Spinal cord (tissue), 10 donors: ENCODE measurements around the gene CCDC117. TPM values are rescaled to one million over a fixed set of nuclear protein-coding genes. Genes with fewer than 3 reads are reported as not detected.
"Not testable (repeated sequence)": the region's sequence is repeated elsewhere in the genome, so short reads cannot be mapped to it uniquely, and the experiment has no call there.

Experiments used
- DNase-seq, 6 donors: peaks; one replicate each; pipeline versions ENCODE4 v3.0.0 to v3.0.0-alpha.2; 2013 to 2015; ENCODE audit warnings: low spot score in 6 of 6, low read depth in 4 of 6
- H3K27ac ChIP-seq: one replicate; pipeline ENCODE4 v1.5.1; 2013; ENCODE audit warnings: low read depth, low read length, control low read depth
- H3K27me3 ChIP-seq: one replicate; pipeline ENCODE4 v1.6.1; 2013; ENCODE audit warnings: low read length; ENCODE audit not compliant: control insufficient read depth, insufficient read depth
- H3K36me3 ChIP-seq: one replicate; pipeline ENCODE4 v1.6.1; 2013; ENCODE audit warnings: low read length; ENCODE audit not compliant: control insufficient read depth, insufficient read depth
- H3K4me1 ChIP-seq: one replicate; pipeline ENCODE4 v1.6.1; 2013; ENCODE audit warnings: low read length; ENCODE audit not compliant: control insufficient read depth, insufficient read depth
- H3K4me3 ChIP-seq: one replicate; pipeline ENCODE4 v1.5.1; 2013; ENCODE audit warnings: low read depth, low read length, control low read depth
- H3K9me3 ChIP-seq: one replicate; pipeline ENCODE4 v1.6.1; 2013; ENCODE audit warnings: low read length; ENCODE audit not compliant: control insufficient read depth, insufficient read depth
- WGBS: methylation state at CpG from one replicate; pipeline ENCODE4 v1.1.5; 2013; ENCODE audit warnings: missing lambda C conversion rate; ENCODE audit not compliant: insufficient coverage; 5-methylcytosine and 5-hydroxymethylcytosine counted together
- polyA plus RNA-seq, 2 donors: library from polyadenylated mRNA; unstranded; fragments of 120-200 nt; gene quantifications; one replicate each; pipeline ENCODE4 v1.2.1, GENCODE V29; 2013; ENCODE audit not compliant: insufficient read length in 2 of 2
- total RNA-seq, 2 donors: library from RNA; depleted of rRNA in 1 of 2; stranded (reverse); fragments of 120-200 nt in 1 of 2; fragments of >200 nt in 1 of 2; gene quantifications; one replicate each; pipeline versions ENCODE4 v1.2.3 to v1.2.4, GENCODE V29; 2013 to 2014
- donor health status: healthy.

CCDC117 gene
- total and polyA plus RNA-seq, 4 donors = 12.9 to 26.8 (median 19.6) TPM

DNA sequence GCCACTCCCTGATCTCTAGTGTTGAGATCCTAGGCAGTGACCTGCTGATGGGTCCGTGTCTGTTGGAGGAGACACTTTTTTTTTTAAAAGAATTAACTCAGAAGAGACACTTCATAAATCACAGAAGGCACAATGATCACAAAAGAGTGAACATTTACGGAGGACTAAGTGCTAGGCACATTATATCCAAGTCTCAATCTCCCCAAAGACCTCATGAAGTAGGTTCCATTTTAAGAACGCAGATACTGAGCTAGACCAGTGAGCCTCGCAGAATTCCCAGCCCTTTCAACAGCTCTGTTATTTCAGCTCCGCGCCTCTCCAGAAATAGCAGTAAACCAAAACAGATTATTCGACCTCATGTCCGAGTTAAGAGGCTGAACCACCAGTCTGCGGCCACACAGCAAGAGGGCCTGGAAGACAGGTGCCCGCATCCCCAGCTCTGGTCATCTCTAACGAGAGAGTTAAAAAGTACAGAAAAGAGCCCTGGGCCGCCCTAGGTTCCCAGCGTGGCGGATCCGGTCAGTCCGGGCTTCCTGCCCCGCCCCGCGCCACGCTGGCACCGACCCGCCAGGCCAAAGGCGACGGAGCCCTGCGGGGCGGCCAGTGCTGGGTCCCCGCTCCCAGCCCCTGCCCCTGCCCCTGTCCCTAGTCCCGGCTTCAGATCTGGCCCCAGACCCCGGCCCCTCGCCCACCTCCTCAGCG lies 27.3 kb downstream of the CCDC117 start:
- peaks cover 11% of the 10 kb centered on the region for H3K4me1 ChIP-seq

DNA sequence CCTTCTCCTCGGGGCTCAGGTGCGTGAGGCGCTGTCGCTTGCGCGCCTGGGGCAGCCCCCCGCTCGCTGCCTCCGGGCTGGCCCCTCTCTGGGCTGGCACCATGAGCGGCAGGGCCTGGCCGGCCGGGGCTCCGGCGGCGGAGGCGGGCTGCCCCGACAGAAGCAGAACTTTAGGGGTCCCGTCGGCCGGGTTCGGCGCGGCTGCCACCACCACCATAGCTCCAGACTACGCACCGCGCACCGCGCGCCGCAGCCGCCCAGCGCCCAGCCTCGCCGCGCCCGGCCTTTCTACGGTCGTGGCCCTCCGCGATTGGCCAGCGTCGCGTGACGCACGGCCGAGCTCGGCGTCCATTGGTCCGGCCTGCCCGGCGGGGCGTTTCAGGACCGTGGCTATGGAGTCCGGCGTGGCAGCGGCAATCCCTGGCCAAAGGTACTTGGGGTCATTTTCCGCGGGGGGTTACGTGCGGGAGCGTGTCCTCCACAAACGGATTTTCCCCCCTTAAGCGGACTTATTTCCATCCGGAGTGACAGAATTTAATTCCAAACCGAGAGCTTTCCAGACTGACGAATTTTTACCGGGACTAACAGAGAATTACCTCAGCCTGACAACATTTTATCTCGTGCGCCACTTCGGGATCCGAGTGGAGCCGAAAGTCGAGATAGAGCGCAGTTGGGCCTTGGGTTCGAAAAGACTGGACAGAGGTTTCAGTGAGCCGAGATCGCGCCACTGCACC lies 28.0 kb downstream of the CCDC117 start, which contains the start of gene XBP1:
TSS of gene XBP1 (minus strand) at position 262 of the 734 bp plus-strand sequence.
- WGBS = under 1% methylated on average over 77 of the region's 78 CpGs
- no peaks in the 10 kb centered on the region for H3K9me3 ChIP-seq
- H3K4me1 ChIP-seq = peaks cover 11% of the 10 kb centered on the region
- peak within 1 kb of the TSS; percentile 89 for H3K4me3 ChIP-seq
- no peaks in the 10 kb centered on the region for H3K27me3 ChIP-seq
- peak within 1 kb of the TSS; percentile 97 for H3K27ac ChIP-seq
- H3K36me3 ChIP-seq = peaks cover 12% of the 10 kb centered on the region
- peak; percentile 84 to 98 (median 92) for DNase-seq

More for the DNA sequence above, 27.3 kb downstream of the CCDC117 start:
- peak overlapping the region; percentile 89 for H3K4me3 ChIP-seq
- 0% methylated on average over 30 of the region's 31 CpGs for WGBS
- H3K9me3 ChIP-seq = no peaks in the 10 kb centered on the region
- H3K27ac ChIP-seq = peak overlapping the region; percentile 97
- no peaks in the 10 kb centered on the region for H3K27me3 ChIP-seq
- peaks cover 18% of the 10 kb centered on the region for H3K36me3 ChIP-seq
- DNase-seq = peak in 4 of 6 donors; percentile 28 to 72 (median 48)

DNA sequence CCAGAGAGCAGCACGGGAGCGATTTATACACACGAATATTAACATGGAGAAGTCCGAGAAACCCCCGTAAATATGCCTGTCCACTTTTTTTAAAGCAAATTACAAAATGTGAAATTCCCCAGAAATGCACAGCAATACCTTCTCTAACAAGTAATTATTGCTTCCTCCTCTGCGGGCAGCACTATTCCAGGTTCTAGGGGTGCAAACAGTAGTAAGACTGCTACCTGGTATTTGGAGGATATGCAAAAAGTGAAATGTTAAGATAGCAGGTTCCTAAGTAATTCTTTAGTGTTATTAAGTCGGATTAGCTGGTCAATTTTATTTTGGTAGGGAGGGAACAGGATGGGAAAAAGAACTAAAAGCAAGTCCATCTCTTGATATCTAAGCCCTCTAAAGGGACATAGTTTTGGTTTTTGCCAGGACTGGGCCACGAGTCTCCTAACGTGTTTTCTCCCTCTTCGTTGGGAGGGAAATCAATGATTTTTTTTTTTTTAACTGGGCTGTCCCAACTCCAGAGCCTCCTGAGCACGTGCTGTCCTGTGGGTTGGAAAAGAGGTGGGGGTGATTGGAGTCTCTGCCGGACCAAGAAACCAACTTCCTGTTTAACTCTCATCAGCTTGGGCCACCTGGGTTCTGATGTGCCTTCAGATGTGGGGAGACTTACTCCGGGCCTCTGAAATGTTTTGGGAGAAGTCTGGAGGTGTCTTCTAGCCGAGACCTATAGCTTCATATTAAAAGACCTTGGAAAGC lies 29.5 kb downstream of the CCDC117 start:
- H3K36me3 ChIP-seq = peaks cover under 1% of the 10 kb centered on the region
- H3K27me3 ChIP-seq = no peaks in the 10 kb centered on the region
- no peak overlapping the region for H3K27ac ChIP-seq
- no peaks in the 10 kb centered on the region for H3K9me3 ChIP-seq
- peaks cover 11% of the 10 kb centered on the region for H3K4me1 ChIP-seq
- WGBS = 74% methylated on average over 4 of the region's 14 CpGs
- H3K4me3 ChIP-seq = no peak overlapping the region
- no peak for DNase-seq

DNA sequence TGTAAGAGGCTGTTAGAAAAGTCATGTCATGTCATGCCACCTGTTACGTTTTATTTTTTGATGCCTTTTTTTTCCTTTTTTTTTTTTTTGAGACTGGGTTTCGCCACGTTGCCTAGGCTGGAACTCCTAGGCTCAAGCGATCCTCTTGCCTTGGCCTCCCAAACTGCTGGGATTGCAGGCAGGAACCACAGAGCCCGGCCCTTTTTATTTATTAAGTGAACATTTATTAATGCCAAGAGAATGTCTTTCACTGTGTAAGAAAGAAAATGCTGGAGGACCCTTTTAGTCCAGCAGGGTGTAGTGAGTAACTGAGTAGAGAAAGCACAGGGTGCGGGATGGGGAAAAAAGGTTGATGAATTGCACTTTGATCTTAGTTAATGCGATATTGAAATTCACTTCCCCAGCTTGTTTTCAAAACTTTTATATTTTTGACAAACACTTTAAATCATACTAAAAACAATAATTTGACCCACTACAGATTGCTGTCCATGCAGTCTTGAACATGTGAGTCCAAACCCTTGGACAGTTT lies 30.2 kb downstream of the CCDC117 start:
- H3K4me1 ChIP-seq = peaks cover 11% of the 10 kb centered on the region
- no peaks in the 10 kb centered on the region for H3K9me3 ChIP-seq
- WGBS = 83% methylated on average over 1 of the region's 7 CpGs
- H3K27me3 ChIP-seq = no peaks in the 10 kb centered on the region
- no peaks in the 10 kb centered on the region for H3K36me3 ChIP-seq
- H3K27ac ChIP-seq = no peak overlapping the region
- no peak overlapping the region for H3K4me3 ChIP-seq
- DNase-seq = no peak

DNA sequence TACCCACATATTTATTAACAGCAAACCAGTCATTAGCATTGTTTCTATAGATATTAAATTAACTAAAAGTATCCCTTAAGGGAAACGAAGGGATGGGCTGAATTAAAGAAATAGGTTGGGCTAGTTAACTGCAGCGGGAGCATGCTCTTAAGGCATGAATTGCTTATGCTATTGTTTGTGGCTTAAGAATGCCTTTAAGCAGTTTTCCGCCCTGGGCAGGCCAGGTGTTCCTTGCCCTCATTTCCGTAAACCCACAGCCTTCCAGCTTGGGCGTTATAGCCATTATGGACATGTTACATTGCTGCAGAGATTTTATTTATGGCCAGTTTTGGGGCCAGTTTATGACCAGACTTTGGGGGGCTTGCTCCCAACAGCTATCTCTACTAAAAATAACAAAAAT lies 32.9 kb downstream of the CCDC117 start:
- 100% methylated on average over 1 of the region's 5 CpGs for WGBS
- H3K9me3 ChIP-seq, H3K27me3 ChIP-seq, H3K36me3 ChIP-seq, H3K27ac ChIP-seq, DNase-seq, H3K4me3 ChIP-seq: not testable (repeated sequence)
- H3K4me1 ChIP-seq = peaks cover 11% of the 10 kb centered on the region

DNA sequence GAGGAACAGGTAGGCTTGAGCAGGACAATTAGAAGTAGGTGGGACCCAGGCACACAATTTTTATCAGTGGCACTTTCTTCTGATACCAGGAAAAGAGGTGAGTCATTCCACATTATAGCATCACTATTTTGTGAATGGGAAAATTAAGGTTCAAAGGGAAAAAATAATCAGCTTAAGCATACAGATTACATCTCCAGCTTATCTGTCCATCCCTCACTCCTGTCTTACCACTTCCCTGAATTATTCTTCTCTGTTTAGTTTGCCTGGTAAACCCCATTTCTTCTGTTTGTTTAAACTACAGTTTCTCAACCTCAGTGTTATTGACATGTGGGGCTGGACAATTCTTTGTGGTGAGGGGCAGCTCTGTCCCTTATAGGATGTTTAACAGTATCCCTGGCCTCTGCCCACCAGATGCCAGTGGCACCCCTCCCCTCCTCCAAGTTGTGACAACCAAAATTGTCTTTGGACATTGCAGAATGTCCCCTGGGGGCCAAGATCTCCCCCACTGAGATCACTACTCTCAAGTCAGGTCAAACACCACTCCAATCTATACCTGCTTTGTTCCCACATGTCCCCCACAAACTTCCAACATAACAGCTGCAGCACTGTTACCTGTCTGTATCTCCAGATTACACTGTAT lies 36.3 kb downstream of the CCDC117 start:
- no peak for DNase-seq
- H3K36me3 ChIP-seq = no peaks in the 10 kb centered on the region
- H3K4me3 ChIP-seq = no peak overlapping the region
- H3K27me3 ChIP-seq = no peaks in the 10 kb centered on the region
- H3K27ac ChIP-seq = no peak overlapping the region
- peaks cover 2% of the 10 kb centered on the region for H3K4me1 ChIP-seq
- no peaks in the 10 kb centered on the region for H3K9me3 ChIP-seq

DNA sequence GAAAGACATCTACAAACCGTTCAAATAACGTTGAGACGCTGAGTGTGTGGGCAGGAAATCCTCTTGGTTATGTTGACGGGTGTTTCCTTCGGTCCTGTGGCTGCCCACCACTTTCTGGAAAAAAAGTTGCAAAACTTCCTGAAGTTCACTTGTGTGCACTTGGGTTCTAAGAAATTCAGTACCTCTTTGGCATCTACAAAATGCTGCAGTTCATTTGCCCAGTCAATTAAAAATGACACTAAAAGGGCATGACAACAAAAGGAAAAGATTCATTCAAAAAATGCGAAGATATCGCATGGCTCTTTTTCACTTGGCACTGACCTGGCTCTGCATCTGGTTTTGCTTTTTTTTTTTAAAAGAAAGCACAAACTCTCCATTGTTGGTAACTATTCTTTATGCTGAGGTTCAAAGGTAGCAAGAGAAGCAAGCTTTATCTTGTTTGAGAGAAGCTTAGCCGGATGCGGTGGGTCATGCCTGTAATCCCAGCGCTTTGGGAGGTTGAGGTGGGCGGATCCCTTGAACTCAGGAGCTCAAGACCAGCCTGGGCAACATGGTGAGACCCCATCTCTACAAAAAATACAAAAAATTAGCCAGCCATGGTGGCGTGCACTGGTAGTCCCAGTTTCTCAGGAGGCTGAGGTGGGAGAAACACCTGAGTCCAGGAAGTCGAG lies 38.5 kb downstream of the CCDC117 start:
- 72% methylated on average over 9 of the region's 13 CpGs for WGBS
- no peak for DNase-seq
- Histone ChIP-seq H3K27me3 (no peaks in the 10 kb centered on the region), H3K9me3 (no peaks in the 10 kb centered on the region), H3K36me3 (no peaks in the 10 kb centered on the region), H3K4me3 (no peak overlapping the region), H3K27ac (no peak overlapping the region), H3K4me1 (peaks cover 2% of the 10 kb centered on the region)

DNA sequence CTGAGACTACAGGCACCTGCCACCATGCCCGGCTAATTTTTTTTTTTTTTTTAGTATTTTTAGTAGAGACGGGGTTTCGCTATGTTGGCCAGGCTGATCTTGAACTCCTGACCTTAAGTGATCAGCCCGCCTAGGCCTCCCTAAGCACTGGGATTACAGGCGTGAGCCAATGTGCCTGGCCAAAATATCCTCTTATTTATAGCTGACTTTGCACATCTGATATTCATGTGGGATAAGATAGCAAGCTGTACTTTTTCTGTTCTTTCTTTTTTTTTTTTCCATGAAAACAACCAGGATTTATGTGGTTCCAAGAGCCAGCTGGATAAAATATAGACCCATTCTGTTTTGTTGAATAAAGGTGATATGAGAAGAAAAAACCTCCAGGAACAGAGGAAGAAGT lies 40.0 kb downstream of the CCDC117 start:
- Histone ChIP-seq H3K4me3 (no peak overlapping the region), H3K27me3 (no peaks in the 10 kb centered on the region), H3K9me3 (no peaks in the 10 kb centered on the region), H3K4me1 (peaks cover 2% of the 10 kb centered on the region), H3K36me3 (no peaks in the 10 kb centered on the region), H3K27ac (no peak overlapping the region)
- DNase-seq = no peak
- no CpG with 5 or more reads among the region's 5 CpGs for WGBS
